Mononuclear cell (primary cell): ENCODE data around the gene IFNL2. TPM values are rescaled to one million over a fixed set of nuclear protein-coding genes. Genes with fewer than 3 reads are reported as not detected.
"Not testable (repeated sequence)": the region's sequence is repeated elsewhere in the genome, so short reads cannot be mapped to it uniquely, and the experiment has no call there.

Experiments used
- H3K27me3 ChIP-seq: 2 replicates; pipeline ENCODE4 v1.6.0; 2011; ENCODE audit warnings: low read length, control low read depth; ENCODE audit not compliant: insufficient read depth
- H3K4me1 ChIP-seq: 2 replicates; pipeline ENCODE4 v1.5.1; 2011; ENCODE audit warnings: mild to moderate bottlenecking, low read length, control low read depth; ENCODE audit not compliant: insufficient read depth
- H3K4me3 ChIP-seq: 2 replicates; pipeline ENCODE4 v1.5.1; 2011; ENCODE audit warnings: mild to moderate bottlenecking, low read length, moderate library complexity
- H3K9me3 ChIP-seq: 2 replicates; pipeline ENCODE4 v1.5.1; 2011; ENCODE audit warnings: low read depth, mild to moderate bottlenecking, control low read depth, low read length
- total RNA-seq: library from RNA; depleted of rRNA; stranded (reverse); fragments of >200 nt; gene quantifications from one replicate; pipeline ENCODE4 v1.2.3, GENCODE V29; 2012

Gene IFNL2
- total RNA-seq, 1 donor, result not detected

DNA sequence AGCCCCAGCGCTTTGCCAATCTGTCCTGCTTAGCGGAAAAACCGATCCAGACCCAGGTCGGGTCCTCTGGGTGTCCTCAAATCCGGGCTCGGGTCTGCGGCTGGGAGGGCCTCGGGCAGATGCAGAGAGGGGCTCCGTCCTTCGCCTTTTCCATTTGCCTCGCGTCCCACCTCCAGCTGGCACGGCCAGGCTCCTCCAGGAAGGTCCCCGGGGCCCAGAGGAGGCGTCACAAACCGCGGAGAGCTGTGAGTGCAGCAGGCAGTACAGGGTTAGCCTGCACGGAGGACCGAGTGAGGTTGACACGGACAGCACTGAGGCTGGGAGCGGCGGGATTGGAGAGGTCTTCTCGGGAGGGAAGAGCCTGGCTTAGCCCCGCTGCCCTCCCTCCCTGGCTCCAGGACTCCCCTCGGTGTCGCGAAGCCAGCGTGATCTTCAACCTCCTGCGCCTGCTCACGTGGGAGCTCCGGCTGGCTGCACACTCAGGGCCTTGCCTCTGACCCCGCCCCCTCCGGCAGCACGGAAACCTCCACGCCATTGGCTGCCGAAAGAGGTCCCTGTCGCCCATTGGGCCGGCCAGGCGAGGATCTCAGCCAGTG lies 2.8 kb upstream of the IFNL2 start:
- Histone ChIP-seq H3K27me3 (peaks cover 39% of the 10 kb centered on the region), H3K4me3 (no peak overlapping the region), H3K9me3 (no peaks in the 10 kb centered on the region), H3K4me1 (peaks cover 4% of the 10 kb centered on the region)

- H3K9me3 ChIP-seq, H3K4me1 ChIP-seq, H3K4me3 ChIP-seq: not testable (repeated sequence)
- peaks cover 16% of the 10 kb centered on the region for H3K27me3 ChIP-seq
Measured at GRCh38 chr19:39268531-39269223, 481 bp downstream of the IFNL2 start.

- H3K27me3 ChIP-seq, result peaks cover 11% of the 10 kb centered on the region
- H3K4me3 ChIP-seq, H3K9me3 ChIP-seq, H3K4me1 ChIP-seq: not testable (repeated sequence)
Measured at GRCh38 chr19:39269369-39269768, 1.2 kb downstream of the IFNL2 start.

DNA sequence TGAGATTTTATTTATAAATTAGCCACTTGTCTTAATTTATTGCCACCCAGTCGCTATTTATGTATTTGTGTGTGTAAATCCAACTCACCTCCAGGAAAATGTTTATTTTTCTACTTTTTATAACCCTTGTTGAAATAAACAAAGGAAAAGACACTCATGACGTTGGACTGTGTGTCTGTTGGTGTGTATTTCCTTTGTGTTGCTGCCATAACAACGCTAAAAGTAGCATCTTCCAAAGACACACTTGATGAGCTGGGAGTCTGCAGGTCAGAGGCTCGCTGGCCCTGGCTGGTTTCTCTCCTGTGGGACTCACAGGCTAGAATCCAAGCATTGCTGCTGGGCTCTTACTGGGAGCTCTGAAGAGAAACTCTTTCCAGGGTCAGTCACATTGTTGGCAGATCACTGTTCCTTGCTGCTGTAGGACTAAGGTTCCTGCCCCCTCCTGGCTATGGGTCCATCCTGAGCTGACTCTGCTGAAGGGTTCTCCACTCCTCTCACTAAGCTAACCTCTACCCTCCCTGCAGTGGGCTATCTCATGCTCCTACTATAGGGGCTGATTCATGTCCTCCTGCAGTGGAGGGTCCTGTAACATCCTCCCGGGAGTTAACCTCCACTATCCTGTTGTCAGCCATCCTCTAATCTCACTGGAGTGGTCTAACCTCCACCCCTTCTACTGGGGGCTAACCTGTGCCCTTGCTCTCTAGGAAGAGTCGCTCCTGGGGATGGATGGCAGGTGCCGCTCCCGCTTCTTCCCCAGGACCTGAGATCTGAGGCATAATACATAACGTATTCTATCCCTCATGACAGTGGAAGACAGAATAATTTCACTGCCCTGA lies 2.1 kb downstream of the IFNL2 start:
- Histone ChIP-seq H3K9me3 (no peaks in the 10 kb centered on the region), H3K27me3 (peaks cover 2% of the 10 kb centered on the region), H3K4me1 (no peaks in the 10 kb centered on the region), H3K4me3 (no peak overlapping the region)

GRCh38 chr19:39273859-39274258 lies 5.7 kb downstream of the IFNL2 start:
- not testable (repeated sequence) for H3K27me3 ChIP-seq

GRCh38 chr19:39275578-39275977 lies 7.4 kb downstream of the IFNL2 start:
- Histone ChIP-seq H3K27me3 (no peaks in the 10 kb centered on the region), H3K4me3 (no peak overlapping the region), H3K9me3 (no peaks in the 10 kb centered on the region), H3K4me1 (no peaks in the 10 kb centered on the region)

More at GRCh38 chr19:39273859-39274258, 5.7 kb downstream of the IFNL2 start:
- H3K9me3 ChIP-seq, H3K4me3 ChIP-seq, H3K4me1 ChIP-seq: not testable (repeated sequence)

DNA sequence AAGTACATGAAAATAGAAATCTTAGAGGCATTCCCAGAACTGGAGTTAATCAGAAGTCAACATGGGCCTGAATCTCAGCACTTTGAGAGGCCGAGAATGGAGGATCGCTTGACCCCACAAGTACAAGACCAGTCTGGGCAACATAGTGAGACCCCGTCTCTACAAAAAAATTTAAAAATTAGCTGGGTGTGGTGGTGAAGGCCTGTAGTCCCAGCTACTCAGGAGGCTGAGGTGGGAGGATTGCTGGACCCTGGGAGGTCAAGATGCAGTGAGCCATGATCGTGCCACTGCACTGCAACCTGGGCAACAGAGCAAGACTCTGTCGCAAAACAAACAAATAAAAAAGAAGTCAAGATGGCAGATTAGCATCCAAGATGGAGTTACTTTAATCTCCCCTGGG lies 8.5 kb downstream of the IFNL2 start:
- H3K27me3 ChIP-seq, result no peaks in the 10 kb centered on the region
- no peaks in the 10 kb centered on the region for H3K9me3 ChIP-seq
- no peak overlapping the region for H3K4me3 ChIP-seq
- H3K4me1 ChIP-seq, result no peaks in the 10 kb centered on the region

DNA sequence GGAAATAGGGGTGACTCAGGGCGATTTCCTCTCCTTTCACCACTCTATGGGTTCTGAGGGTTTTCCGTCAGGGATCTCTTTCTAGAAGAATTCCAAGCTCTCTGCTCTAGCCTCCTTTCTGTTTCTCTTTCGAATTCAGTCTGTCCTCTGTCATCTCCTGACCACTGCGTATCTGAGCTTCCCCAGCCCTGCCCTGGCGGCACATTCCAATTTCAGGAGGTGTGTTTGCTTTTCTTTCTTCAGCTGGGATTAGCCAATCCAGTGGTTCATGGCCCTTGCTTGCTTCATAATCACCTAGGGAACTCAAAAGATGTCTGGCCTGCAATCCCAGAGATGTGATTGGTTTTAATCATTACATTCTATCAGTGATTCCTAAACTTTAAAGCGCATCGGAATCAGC lies 9.4 kb downstream of the IFNL2 start:
- Histone ChIP-seq H3K4me1 (no peaks in the 10 kb centered on the region), H3K4me3 (no peak overlapping the region), H3K27me3 (no peaks in the 10 kb centered on the region), H3K9me3 (no peaks in the 10 kb centered on the region)

DNA sequence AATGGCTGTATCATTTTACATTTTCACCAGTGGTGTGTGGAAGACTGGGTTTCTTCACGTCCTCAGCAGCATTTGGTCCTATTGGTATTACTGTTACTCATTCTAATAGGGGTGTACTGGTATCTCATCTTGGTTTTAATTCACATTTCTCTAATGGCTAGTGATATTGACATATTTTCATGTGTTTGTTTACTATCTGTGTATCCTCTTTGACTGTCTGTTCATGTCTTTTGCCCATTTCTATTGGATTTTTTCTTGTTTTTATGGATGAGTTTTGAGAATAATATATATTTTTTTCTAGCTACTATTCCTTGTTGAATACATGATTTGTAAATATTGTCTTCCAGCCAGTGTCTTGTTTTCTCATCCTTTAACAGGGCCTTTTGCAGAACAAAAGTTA lies 13.8 kb downstream of the IFNL2 start:
- Histone ChIP-seq H3K4me3 (no peak overlapping the region), H3K4me1 (no peaks in the 10 kb centered on the region)

GRCh38 chr19:39284032-39284431 lies 15.8 kb downstream of the IFNL2 start:
- Histone ChIP-seq H3K9me3 (no peaks in the 10 kb centered on the region), H3K4me1 (no peaks in the 10 kb centered on the region), H3K4me3 (no peak overlapping the region), H3K27me3 (no peaks in the 10 kb centered on the region)

More for the DNA sequence above, 13.8 kb downstream of the IFNL2 start:
- Histone ChIP-seq H3K27me3 (no peaks in the 10 kb centered on the region), H3K9me3 (no peaks in the 10 kb centered on the region)

DNA sequence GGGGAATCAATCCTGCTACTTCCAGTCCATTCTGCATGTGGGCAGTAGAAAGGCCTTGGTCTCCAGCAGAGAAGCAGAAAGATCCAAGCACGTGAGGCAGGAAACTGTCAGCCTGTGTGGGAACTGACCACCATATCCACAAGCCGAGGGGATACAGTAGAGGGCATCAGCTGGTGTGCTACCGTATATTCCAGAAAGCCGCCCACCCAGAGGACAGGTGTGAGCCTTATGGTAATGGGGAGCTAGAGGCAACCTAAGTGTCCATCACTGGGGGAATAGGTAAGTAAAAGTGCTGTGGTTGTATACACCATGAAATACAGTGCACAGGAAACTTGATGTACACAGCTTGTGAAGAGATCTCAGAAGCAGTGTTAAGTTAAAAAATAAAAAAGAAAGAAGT lies 25.2 kb downstream of the IFNL2 start:
- Histone ChIP-seq H3K4me3 (no peak overlapping the region), H3K9me3 (no peaks in the 10 kb centered on the region), H3K27me3 (no peaks in the 10 kb centered on the region), H3K4me1 (peaks cover 7% of the 10 kb centered on the region)

DNA sequence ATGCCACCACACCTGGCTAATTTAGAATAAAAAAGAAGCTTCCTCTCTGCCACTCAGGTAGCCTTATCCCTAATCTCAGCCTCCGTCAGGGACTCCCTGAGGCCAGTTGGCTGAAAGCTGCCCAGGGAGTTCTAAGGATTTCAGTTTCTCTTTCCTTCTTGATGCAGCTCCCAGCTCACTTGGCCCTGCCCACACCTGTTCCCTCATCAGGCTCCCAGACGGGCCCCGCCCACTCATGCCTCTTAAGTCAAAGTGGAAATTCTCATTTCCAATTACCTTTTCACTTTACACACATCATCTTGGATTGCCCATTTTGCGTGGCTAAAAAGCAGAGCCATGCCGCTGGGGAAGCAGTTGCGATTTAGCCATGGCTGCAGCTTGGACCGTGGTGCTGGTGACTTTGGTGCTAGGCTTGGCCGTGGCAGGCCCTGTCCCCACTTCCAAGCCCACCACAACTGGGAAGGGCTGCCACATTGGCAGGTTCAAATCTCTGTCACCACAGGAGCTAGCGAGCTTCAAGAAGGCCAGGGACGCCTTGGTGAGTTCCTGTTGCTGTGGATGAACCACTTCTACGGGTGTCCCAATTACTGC lies 28.0 kb downstream of the IFNL2 start, which contains the start of gene IFNL1:
Gene IFNL1, plus strand, starts transcription at position 353 of the 591 bp plus-strand sequence. Its CDS starts 15 bp downstream, at position 368.
- H3K27me3 ChIP-seq, result no peaks in the 10 kb centered on the region
- H3K9me3 ChIP-seq, result no peaks in the 10 kb centered on the region
- peaks cover 7% of the 10 kb centered on the region for H3K4me1 ChIP-seq
- no peak within 1 kb of the TSS for H3K4me3 ChIP-seq

DNA sequence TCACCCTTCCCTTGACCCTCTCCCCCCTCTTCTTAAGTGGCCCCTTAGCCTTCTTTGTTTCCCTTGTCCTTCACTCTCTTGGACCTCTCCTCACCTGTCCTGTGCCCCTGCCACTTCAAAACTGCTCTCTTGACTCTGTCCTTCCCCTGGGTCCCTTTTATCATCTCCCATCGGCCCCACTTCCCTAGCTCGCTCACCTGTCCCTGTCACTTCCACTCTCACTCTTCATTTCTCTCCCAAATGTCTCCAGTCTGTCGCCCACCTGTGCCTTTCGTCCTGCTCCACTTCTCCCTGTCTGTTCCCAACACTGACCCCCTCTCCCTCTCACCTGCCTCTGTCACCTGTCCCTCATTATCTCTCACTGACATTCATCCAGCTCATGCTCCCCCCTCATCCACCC lies 28.7 kb downstream of the IFNL2 start:
- Histone ChIP-seq H3K4me3 (no peak overlapping the region), H3K27me3 (no peaks in the 10 kb centered on the region), H3K4me1 (peaks cover 7% of the 10 kb centered on the region), H3K9me3 (no peaks in the 10 kb centered on the region)

DNA sequence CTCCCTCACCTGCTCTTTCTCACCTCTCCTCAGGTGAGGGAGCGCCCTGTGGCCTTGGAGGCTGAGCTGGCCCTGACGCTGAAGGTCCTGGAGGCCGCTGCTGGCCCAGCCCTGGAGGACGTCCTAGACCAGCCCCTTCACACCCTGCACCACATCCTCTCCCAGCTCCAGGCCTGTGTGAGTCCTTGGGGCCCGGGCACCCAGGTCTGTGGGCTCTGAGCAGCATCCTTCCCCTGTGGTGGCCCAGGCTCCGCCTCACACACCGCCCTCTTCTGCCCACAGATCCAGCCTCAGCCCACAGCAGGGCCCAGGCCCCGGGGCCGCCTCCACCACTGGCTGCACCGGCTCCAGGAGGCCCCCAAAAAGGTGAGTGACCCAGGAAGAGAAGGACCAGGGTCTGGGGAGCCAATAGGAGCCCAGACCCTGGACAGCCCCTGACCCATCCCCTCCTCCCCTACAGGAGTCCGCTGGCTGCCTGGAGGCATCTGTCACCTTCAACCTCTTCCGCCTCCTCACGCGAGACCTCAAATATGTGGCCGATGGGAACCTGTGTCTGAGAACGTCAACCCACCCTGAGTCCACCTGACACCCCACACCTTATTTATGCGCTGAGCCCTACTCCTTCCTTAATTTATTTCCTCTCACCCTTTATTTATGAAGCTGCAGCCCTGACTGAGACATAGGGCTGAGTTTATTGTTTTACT lies 29.9 kb downstream of the IFNL2 start:
- Histone ChIP-seq H3K4me3 (no peak overlapping the region), H3K4me1 (peaks cover 7% of the 10 kb centered on the region), H3K27me3 (no peaks in the 10 kb centered on the region), H3K9me3 (no peaks in the 10 kb centered on the region)
